PC-9 (cell line): ENCODE results near the gene LIN7C.

Experiments used
- EZH2 ChIP-seq: fragments of 200-600 bp; sonication (generic); IDR thresholded peaks from 2 replicates; pipeline ENCODE4 v1.8.0; 2017; ENCODE audit warnings: antibody characterized with exemption, low read depth
- TF ChIP-seq, protein P1 (sequence below): fragments of 200-600 bp; sonication (generic); conservative IDR thresholded peaks from 2 replicates; pipeline ENCODE4 v1.6.1; 2017; ENCODE audit warnings: mixed run types, antibody characterized with exemption, mild to moderate bottlenecking, moderate library complexity

DNA sequence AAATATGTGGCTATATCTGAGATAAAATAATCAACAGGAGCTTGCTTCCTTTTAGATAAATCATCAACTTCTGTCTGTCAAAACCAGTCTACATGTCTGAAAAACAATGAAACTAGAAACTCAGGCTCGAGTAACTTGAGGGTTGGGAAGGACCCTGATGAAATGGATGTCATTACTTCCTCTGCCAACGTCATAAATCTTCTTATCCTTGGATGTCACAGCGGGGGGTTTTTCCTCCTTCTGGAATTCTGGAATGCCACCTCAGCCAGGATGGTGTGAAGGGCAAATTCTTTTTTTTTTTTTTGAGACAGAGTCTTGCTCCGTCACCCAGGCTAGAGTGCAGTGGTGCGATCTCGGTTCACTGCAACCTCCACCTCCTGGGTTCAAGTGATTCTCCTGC lies 47.4 kb downstream of the LIN7C start:
- TF ChIP-seq, protein P1, sequence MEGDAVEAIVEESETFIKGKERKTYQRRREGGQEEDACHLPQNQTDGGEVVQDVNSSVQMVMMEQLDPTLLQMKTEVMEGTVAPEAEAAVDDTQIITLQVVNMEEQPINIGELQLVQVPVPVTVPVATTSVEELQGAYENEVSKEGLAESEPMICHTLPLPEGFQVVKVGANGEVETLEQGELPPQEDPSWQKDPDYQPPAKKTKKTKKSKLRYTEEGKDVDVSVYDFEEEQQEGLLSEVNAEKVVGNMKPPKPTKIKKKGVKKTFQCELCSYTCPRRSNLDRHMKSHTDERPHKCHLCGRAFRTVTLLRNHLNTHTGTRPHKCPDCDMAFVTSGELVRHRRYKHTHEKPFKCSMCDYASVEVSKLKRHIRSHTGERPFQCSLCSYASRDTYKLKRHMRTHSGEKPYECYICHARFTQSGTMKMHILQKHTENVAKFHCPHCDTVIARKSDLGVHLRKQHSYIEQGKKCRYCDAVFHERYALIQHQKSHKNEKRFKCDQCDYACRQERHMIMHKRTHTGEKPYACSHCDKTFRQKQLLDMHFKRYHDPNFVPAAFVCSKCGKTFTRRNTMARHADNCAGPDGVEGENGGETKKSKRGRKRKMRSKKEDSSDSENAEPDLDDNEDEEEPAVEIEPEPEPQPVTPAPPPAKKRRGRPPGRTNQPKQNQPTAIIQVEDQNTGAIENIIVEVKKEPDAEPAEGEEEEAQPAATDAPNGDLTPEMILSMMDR: no peak
- TF ChIP-seq EZH2: no peak
